ENCODE data around the gene PPP6R2. TPM values are rescaled to one million over a fixed set of nuclear protein-coding genes. Genes with fewer than 3 reads are reported as not detected.
"Not testable (repeated sequence)": the region's sequence is repeated elsewhere in the genome, so short reads cannot be mapped to it uniquely, and the experiment has no call there.

Gene PPP6R2
- total RNA-seq, 1 experiment from 2014 or later, result 74.7 TPM

DNA sequence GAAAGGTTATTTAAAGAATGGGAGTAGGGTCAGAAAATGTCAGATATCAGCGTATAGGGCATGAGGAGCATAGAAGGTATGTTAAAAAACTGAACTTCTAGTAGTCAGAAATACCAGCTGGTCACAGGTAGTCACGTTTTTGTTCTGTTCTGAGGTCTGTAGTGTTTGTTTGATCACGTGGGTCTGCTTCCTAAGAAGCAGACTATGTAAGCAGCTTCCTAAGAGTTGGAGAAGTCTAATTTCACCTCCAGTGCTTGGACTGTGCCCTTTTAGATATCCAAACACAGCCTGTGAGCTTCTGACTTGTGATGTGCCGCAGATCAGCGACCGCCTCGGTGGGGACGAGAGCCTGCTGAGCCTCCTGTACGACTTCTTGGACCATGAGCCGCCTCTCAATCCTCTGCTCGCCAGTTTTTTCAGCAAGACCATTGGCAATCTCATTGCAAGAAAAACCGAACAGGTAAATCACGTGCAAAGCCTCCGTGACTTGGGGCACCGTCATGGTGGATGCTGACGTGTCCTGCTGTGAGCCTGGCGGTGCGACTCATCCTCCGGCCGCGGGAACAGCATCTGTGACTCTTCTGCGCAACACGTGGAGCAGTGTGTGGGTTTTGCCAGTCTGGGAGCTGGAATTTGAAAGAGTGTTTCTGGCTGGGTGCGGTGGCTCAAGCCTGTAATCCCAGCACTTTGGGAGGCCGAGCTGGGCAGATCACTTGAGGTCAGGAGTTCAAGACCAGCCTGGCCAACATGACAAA is 63.5 kb downstream of the PPP6R2 start:
- DNase-seq (ENCODE audit: low read depth, low spot score), result no peak
- in situ Hi-C loops (cut with HindIII; ENCODE audit: low pct_unique_long_range_greater_than_20kb, low sequenced_read_pairs), result no loop called here

DNA sequence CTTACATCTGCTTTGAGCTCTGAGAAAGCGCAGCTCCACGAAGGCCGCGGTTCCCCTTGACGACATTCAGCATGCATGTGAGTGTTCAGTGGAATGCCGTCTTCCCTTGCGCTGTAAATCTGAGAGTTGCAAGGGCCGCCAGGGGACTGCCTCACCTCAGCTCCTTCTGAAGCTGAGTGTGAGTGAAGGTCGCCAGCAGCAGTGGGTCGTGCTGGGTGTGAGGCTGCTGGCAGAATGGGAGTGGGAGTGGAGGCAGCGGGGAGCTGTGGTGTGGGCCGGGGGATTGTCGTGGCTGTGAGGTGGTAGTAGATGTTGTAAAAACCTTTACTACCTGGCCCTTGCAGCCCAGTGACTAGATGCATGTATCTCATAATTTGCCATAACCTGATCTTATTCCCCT is 65.2 kb downstream of the PPP6R2 start:
- DNase-seq (ENCODE audit: low read depth, low spot score), result no peak
- in situ Hi-C loops (cut with HindIII; ENCODE audit: low pct_unique_long_range_greater_than_20kb, low sequenced_read_pairs), result no loop called here

DNA sequence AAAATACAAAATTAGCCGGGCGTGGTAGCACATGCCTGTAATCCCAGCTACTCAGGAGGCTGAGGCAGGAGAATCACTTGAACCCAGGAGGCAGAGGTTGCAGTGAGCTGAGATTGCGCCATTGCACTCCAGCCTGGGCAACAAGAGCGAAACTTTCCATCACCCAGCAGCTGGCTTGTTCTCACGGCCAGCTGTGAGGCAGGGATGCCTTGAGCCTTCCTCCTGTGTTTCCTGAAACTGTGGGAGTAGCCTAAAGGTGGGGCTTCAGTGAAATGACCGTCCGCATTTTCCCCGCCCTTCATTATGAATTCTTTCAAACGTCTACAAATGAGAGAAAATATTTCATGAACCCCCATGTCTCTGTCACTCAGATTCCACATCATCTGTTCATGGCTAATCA is 65.8 kb downstream of the PPP6R2 start:
- in situ Hi-C loops (cut with HindIII; ENCODE audit: low pct_unique_long_range_greater_than_20kb, low sequenced_read_pairs); DNase-seq (ENCODE audit: low read depth, low spot score): not testable (repeated sequence)

DNA sequence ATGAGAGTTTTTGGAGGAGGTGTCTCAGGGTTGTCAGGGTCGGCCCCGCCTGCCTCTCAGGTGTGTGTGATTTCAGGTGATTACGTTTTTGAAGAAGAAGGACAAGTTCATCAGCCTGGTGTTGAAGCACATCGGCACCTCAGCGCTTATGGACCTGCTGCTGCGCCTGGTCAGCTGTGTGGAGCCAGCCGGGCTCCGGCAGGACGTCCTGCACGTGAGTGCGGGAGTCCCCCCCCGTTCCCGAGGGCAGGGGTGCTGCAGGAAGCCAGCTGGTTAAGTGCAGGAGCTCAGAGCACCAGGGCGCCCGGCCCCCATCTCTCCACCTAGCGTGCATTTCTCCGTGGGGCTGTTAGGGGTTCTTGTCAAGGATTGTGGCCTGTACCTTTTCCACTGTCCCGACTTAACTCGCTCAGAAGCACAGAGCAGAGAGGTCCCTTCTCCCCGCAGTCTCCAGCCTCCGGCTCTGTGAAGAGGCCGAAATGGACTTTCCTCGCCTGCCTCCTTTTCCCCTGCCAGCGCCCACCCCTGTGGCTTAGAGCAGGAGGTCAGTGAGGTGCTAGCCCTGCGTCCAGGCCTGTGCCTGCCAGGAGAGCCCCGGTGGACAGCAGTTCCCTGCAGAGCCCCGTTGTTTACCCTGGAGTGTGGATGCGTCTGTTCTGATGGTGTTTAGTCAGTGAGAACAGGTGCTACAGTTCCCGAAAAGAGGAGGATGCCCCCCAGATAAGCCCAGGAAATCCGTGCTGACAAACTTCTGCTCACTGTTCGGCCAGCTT is 71.5 kb downstream of the PPP6R2 start:
- in situ Hi-C loops (cut with HindIII; ENCODE audit: low pct_unique_long_range_greater_than_20kb, low sequenced_read_pairs), result no loop called here
- no peak for DNase-seq (ENCODE audit: low read depth, low spot score)

DNA sequence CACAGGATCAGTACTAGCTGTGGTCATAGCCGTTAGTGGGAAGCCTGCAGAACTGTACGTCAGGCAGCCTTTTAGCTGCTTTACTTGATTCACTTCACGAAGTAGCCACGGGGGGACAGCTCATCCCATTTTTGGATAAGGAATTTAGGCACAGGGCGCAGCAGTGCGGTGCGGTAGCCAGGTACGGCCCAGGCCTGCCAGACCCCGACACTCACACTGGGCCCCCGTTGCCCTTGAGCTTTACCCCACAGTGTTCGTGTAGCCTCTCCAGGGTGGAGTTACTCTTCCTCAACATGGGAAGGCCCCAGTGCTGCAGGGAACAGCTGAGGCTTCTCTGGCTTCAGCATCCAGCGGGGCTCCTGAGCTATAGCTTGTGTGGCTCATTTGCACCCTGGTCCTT is 72.3 kb downstream of the PPP6R2 start:
- no peak for DNase-seq (ENCODE audit: low read depth, low spot score)
- in situ Hi-C loops (cut with HindIII; ENCODE audit: low pct_unique_long_range_greater_than_20kb, low sequenced_read_pairs), result no loop called here

DNA sequence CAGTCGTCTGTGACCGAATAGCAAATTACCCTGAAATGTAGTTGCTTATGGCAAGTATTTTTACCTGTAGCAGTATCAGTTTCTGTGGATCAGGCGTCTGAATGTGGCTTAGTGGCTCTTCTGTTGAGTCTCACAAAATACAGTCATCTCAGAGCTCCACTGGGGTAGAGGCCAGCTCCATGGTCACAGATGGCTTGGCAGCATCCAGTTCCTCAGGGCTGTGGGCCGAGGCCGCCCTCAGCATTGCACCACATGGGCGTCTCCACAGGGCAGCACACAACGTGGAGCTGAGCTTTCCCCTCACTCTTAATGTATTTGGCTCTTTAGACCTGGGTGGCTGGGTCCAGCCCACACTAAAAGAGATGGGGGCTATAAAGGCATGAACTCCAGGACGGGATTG is 73.9 kb downstream of the PPP6R2 start:
- DNase-seq (ENCODE audit: low read depth, low spot score), result no peak
- in situ Hi-C loops (cut with HindIII; ENCODE audit: low pct_unique_long_range_greater_than_20kb, low sequenced_read_pairs), result no loop called here

DNA sequence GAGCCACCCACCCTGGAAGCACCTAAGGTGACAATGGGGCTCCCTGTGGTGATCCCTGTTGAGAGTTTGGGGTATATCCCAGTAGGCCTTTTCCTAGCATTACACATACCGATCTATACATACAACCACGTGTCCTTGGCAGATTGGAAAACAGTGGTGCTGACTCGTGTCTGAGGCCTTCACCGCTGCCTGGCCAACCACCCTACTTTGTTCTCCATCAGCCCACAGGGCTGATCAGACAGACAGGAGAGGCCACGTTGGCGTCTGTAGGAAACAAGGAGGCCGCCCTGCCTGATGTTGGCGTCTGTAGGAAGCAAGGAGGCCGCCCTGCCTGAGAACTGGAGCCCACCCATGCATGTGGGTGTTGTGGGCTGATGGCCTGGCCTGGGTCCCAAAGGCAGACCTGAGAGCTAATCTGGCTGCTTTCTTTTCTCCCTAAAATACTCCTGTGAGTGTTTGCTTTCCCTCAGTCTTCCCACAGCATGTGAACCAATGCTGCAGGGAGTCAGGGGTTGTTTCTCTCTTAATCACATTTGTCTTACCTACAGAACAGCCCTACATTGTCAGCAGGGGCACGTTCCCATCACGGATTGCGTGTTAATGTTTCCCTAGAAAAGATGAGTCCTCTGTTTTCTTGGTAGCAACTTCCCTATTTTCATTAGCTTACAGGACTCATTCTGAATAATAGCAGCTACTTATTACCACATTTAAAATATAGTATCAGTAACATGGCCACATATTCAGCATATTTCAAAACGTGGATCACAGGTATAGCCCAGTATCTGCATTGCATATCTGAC is 74.5 kb downstream of the PPP6R2 start:
- in situ Hi-C loops (cut with HindIII; ENCODE audit: low pct_unique_long_range_greater_than_20kb, low sequenced_read_pairs), result no loop called here
- no peak for DNase-seq (ENCODE audit: low read depth, low spot score)

DNA sequence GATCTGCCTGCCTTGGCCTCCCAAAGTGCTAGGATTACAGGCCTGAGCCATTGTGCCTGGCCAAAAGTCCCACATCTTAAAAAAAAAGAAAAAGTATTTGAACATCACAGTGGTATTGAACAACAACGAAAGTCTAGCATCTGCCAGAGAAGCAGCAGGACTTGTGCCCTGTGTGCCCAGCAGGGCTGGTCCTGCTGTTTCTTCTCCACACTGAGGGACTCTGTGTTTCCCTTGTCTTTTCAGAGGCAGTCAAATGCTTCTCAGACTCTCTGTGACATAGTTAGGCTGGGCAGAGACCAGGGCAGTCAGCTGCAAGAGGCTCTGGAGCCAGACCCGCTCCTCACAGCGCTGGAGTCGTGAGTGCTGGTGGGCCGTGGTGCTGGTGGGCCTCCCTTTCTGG is 75.5 kb downstream of the PPP6R2 start:
- in situ Hi-C loops (cut with HindIII; ENCODE audit: low pct_unique_long_range_greater_than_20kb, low sequenced_read_pairs), result no loop called here
- no peak for DNase-seq (ENCODE audit: low read depth, low spot score)

DNA sequence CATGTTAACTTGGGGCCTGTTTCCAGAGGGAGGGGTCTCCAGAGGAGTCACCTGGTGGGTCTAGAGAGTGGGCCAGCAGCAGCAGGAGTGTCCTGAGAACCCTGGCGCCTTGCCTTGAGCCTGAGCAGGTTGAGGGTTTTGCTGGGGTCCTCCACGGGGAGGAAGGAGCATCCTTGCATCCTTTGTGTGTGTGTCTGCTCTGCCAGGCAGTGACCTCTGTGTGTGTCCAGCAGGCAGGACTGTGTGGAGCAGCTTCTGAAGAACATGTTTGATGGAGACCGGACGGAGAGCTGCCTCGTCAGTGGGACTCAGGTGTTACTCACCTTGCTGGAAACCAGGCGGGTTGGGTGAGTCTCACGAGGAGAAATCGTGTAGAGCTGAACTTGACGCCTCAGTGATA is 76.0 kb downstream of the PPP6R2 start:
- DNase-seq (ENCODE audit: low read depth, low spot score), result no peak
- in situ Hi-C loops (cut with HindIII; ENCODE audit: low pct_unique_long_range_greater_than_20kb, low sequenced_read_pairs), result no loop called here

DNA sequence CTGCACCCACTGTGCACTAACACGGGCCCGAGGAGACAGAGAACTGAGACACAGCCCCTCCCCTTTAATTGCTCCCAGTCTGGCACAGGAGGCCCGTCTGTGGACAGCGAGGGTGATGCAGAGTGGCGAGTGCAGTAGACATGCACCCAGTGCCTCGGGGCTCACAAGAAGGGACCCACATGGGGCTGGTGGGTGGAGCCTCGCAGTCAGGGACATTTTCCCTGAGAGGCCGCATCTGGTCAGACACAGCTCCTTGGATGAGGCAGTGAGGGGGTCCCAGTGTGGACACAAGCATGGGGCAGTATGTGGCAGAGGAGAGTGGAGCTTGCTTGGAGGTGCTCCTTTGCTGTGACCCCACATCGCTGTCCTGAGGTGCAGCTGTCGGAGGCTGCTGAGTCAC is 76.9 kb downstream of the PPP6R2 start:
- no peak for DNase-seq (ENCODE audit: low read depth, low spot score)
- in situ Hi-C loops (cut with HindIII; ENCODE audit: low pct_unique_long_range_greater_than_20kb, low sequenced_read_pairs), result no loop called here

DNA sequence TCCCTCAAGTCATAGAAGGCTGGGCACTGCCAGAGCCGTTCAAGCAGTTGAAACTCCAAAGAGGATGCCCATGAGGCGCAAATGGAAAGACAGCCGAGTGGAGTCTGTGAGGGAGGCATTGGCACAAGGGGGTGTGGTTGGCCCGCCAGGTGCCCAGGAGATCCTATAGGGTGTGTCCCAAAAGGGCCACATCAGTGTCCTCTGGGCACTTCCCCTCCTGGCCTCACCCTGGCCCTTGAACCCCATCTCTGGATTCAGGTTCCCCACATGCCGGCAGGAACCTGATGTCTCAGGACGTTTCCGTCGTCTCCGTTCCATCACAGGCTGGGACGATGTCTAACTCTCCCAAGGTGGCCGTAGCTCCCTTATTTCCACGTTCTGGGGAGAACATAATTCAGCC is 77.5 kb downstream of the PPP6R2 start:
- in situ Hi-C loops (cut with HindIII; ENCODE audit: low pct_unique_long_range_greater_than_20kb, low sequenced_read_pairs), result no loop called here
- no peak for DNase-seq (ENCODE audit: low read depth, low spot score)

DNA sequence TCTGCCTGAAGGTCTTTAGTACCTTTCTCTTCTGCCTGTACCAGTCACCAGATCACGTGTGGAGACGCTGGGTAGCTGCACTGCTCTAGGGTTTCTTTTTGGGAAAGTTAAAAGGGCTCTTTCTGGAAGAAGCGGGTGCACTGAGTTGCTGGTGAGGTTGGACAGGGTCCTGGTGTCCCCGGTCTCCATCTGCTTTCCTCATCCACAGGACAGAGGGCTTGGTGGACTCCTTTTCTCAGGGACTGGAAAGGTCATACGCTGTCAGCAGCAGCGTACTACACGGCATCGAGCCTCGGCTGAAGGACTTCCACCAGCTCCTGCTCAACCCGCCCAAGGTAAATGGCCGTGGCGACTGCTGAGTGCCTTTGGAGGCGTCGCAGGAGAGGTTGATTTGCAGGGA is 78.9 kb downstream of the PPP6R2 start:
- in situ Hi-C loops (cut with HindIII; ENCODE audit: low pct_unique_long_range_greater_than_20kb, low sequenced_read_pairs), result no loop called here
- no peak for DNase-seq (ENCODE audit: low read depth, low spot score)

DNA sequence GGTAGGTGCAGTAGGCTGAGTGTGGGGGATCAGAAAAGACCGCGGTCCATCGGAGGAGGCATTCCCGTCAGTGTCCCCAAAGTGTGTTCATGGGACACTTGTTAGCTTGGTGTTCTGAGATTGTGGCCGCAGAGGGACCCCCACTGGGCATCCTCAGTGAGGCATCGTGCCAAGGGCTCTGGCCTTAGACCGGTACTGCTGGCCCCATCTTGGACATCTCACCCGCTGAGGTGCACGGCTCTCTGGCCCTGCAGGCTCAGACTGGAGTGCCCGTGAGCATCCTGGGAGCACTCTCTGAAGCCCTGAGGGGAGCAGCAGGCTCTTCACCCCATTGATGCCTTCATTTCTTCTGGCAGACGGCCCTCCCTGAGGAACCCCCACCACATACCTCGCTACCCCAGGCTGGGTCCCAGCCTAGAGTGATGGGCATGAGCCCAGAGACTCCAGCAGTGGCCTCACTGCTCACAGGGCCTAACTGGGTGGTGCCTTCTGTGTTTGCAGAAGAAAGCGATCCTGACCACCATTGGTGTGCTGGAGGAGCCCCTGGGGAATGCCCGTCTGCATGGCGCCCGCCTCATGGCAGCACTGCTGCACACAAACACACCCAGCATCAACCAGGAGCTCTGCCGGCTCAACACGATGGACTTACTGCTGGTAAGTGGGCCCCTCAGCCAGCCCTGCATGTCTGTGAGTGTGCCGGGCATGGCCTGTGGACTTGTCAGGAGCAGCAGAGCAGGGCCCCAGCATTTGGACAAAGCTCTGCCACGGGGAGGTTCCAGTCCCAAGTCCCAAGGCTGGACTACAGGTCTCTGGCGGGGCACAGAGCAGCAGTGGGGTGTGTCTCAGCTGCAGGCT is 80.1 kb downstream of the PPP6R2 start:
- no peak for DNase-seq (ENCODE audit: low read depth, low spot score)
- in situ Hi-C loops (cut with HindIII; ENCODE audit: low pct_unique_long_range_greater_than_20kb, low sequenced_read_pairs), result no loop called here

DNA sequence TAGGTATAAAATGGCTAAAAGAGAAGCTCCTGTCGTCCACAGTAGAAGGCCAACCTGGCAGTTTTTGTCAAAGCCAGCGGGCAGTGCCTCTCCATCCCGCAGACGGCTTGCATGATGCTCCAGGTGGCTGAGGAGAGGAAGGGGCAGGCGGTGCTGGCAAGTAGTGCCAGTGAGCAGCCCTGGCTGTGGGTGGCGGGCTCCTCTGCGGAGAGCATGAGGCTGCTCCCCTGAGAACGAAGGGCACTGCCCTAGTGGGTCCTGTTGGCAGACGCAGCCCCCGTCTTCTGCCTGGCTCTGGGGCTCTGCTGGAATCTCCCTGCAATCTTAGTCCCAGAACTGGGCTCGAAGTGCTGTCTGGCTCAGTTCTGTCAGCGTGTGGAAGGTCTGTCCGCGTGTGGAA is 80.8 kb downstream of the PPP6R2 start:
- in situ Hi-C loops (cut with HindIII; ENCODE audit: low pct_unique_long_range_greater_than_20kb, low sequenced_read_pairs), result no loop called here
- DNase-seq (ENCODE audit: low read depth, low spot score), result no peak

DNA sequence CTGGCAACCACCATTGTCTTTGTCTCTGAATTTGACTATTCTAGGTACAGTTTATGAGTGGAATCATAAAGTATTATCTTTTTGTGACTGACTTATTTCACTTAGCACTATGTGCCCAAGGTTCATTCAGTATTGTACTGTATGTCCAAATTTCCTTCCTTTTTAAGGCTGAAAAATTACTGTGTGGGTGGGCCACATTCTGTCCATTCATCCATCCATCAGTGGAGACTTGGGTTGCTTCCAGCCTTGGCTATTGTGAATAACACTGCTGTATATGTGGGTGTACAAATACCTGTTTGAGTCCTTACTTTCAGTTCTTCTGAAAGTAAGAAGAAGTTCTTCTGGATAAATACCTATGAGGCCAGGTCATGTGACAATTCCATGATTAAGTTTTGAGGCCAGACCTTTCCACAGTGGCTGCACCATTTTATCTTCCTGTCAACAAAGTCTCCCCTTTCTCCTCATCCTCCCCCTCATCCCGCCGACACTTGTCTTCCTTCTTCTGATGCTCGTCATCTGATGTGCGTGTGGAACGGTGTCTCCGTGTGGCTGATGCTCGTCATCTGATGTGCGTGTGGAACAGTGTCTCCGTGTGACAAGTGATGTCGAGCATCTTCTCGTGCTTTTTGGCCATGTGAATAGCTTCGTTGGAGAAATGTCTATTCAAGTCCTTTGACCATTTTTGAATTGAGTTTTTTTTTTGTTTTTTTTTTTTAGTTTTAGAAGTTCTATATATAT is 82.2 kb downstream of the PPP6R2 start:
- no peak for DNase-seq (ENCODE audit: low read depth, low spot score)
- in situ Hi-C loops (cut with HindIII; ENCODE audit: low pct_unique_long_range_greater_than_20kb, low sequenced_read_pairs), result no loop called here

DNA sequence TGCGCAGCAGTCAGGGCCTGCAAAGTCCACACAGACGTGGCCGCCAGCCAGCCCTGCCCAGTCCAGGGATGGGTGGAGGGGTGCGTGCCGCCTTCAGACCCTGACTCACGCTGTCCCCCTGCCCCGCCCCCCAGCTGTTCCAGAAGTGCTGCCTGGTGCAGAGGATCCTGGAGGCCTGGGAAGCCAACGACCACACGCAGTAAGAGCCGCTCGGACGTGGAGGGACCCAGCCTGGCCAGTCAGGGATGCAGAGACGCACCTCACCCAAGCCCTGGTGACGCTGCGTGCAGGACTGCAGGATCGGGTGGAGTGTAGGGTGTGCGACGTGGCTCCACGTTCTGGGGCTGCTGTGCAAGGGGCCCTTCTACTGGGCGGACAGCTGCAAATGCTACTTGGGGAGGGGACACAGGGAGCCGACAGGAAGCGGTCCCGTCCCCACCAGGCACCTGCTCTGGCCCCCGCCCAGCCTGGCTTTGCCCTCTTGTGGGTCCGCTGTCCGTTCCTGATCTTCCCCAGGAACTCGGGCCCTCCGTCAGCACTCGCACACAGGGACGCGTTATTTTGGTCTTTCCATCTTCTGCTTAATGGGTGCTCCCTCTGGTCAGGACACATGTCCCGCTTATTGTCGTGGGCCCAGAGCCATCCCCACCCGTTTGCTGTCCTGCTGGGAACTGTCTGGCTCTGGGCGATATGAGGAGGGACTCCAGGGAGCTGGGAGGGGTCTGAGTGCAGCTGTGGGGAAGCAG is 89.2 kb downstream of the PPP6R2 start:
- in situ Hi-C loops (cut with HindIII; ENCODE audit: low pct_unique_long_range_greater_than_20kb, low sequenced_read_pairs), result no loop called here

More for the DNA sequence above, 89.2 kb downstream of the PPP6R2 start:
- no peak for DNase-seq (ENCODE audit: low read depth, low spot score)

Measured in SK-MEL-5 (cell line).